Activated CD4-positive, alpha-beta T cell treated with anti-CD3 and anti-CD28 coated beads, Interleukin-10, Interleukin-2, amounts not matched to agents 100 ng/mL and 50 ng/mL, durations not matched to agents 16 hours and 8 hours (primary cell): ENCODE results near the gene ZNF581.

Source experiments
- DNase-seq: peaks from one replicate; pipeline ENCODE4 v3.0.0-alpha.2; 2020

ZNF581 gene

DNA sequence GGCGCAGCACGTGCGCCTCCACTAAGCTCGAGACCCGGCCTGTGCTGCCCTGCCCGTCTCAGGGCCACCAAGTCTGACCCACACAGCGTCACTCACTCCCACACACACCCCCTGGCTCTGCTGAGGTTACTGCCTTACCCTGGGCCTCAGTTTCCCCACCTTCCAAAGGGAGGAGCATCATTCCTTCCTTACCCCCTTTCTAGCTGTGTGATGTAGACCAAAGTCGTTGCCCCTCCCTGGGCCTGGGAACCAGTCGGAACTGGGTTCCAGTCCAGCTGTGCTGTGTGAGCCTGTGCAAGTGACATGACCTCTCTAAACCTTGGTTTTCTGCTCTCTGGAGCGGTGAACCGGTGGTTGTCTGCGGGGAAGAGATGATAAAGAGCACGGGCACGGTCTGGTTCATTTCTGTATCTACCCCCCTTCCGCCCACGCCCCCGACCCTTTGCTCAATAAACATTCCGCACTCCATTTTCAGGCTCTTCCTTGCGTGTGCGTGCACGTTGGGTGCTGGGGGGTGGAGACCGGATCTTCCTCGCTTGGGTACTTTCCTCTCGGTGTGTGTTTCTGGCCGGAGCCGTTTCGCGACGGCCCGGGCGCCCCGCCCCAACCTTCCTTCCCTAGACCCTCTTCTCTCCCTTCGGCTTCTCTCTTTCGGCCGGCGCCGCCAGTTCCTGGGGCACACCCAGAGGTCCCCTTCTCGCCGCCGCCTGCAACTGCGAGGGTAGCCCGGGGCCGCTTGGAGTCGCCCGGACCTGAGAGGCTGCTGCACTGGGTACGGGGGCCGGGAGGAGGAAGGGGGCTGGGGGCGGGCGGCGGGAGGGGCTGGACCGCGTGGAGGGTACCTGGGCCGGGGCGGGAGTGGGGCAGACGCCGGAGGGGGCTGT lies at the start of gene ZNF581:
Gene ZNF581 (plus strand): TSS at position 647 of the 884 bp plus-strand sequence. CDS start 923 bp downstream, outside the sequence.
- peak; percentile 87 for DNase-seq

DNA sequence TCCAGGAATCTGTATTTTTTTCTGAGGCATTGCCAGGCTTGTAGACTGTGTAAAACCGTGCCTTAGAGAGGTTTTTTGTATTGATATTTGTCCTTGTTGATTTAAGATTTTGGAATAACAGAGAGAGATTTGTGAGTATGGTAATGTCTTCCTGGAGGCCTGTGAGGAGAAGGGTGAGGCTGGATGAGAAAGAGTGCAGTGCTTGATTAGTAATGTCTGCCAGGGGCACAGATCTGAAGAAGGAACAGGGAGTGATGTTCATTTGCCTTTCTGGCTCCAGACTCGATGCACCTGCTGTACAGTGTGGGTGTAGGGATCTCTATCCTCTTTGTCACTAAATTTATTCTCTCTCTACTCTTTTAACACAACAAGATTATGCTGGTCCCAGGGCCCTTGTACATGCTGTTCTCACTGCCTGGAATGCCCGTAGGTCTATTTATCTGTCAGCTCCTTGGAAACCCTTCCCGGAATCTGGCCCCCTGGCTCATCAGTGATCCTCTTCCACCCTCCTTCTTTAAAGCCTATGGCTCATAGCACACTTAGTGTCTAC lies 48.4 kb upstream of the ZNF581 start:
- DNase-seq = no peak

DNA sequence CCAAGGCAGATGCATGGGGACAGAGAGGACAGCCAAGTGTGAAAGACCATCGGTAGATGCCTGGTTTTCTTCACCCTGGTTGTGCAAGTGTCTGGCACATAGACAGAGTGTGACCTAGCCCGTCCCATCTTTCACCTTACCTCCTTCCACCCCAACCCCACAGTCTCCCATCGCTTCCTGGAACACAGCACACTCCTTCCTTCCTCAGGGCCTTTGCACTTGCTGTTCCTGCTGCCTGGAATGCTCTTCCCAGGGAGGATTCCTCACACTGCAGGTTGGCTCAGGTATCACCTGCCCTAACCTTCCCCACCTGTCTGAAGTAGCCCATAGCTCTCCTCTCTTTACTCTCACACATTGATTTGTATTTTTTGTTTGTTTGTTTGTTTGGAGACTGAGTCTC lies 47.1 kb upstream of the ZNF581 start:
- DNase-seq = no peak

GRCh38 chr19:55597501-55597921 lies 45.9 kb upstream of the ZNF581 start:
- no peak for DNase-seq

DNA sequence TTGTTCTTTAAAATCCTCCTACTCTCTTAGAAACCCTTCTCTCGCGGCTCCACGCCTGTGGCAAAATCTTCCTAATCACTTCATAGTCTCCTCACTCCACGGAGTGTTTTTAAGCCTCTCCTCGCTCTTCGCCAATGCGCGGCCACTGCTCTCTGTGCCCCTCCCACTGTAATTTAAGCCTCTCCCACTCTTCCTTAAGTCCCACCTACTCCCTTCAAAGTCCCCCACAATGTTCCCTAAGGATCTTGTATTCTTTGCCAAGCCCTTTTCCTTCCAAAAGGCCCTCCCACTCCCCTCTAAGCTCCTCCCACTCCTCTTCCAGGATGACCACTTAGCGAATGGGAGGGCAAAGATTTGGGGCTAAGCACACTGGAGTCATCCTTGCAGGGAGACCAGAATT lies 45.4 kb upstream of the ZNF581 start:
- no peak for DNase-seq

DNA sequence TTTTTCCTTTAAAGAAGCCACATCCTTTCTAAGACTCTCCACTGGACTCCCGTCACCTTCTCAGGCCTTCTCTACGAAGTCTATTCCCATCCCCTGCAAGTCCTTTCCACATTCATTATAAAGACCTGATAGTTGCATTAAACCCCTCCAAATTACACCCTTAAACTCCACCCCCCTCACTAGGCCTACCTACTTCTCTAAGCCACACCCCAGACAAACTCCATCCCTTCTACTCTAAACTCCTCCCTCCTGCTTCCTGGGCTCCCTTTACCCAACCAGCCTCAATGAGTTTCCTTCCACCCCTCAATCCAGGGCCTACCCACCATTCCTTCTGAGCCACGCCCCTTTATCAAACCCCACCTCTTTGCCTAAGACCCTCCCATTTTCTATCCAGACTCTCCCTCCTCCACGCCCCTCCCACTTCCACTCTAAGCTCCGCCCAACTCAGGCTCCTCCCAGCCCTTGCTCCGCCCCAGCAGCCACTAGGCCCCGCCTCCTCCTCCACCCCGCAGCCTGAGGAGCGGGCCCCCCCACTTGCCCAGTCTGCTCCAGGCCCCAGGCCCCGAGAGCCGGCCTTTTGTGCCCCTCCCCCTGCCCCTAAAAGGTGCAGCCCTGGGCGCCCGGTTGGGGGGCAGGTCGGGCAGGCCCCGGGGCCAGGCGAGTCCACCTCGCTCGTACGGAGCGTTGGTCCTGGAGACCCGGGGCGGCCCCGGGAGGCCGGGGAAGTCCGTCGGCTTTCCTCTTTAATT lies 44.6 kb upstream of the ZNF581 start:
- peak; percentile 97 for DNase-seq

DNA sequence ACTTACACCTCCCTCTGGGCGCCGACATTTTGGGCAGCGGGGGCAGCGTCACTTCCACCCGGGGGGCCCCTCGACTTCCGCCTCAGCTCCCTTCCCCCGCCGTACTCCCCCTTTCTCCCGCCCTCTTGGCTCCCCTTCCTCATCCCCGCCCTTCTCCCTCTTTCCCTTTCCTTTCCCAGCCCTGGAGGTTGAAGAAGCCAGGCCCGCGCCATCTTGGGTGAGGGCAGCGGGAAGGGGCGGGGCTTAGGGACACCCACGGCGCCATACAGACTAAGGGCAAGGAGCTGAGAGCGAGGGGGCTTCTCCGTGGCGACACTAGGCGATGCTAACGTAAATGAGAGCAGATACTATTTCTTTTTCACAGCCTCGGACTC lies 44.0 kb upstream of the ZNF581 start, which contains the start of gene FIZ1:
Gene FIZ1 (minus strand): TSS at position 50 of the 374 bp plus-strand sequence. CDS start 1,652 bp downstream, outside the sequence.
- peak; percentile 99 for DNase-seq

DNA sequence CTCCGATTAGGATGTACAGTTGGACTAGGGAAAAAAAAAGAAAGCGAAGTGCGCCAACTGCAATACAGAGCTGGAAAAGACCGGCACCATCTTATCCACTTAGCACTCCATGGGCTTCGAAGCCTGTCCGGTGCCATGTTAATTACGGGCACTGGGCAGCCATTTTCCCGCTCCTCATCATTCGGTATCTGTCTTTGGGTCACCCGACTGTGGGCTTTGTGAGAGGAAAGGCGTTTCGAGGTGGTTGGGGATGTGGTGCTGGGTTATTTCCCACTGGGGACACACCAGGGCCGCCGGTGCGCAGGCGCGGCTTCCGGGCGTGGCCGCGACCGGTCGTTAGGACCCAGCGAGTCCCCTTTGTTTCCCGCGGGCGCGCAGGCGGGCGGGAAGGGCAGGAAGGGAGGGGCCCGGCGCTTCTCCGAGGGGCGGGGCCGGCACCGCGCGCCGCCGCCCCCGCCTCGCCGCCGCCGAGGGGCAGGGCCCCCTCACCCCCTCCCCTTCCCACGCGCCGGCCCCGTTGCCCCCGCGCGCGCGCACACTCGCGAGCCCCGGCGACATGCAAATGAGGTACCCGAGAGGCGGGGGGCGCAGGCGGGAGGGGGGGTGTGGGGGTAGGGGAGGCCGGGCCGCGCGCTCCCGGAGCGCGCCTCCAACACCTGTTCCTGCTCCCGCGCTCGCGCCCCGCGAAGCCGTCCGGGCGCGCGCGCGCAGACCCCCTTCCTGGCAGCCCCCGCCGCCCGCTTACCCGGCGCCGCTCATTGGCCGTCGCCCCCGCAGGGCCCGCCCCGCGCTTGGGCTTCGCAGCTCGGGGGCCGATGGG lies 43.4 kb upstream of the ZNF581 start, which contains the start of gene ZNF524:
Gene ZNF524 (plus strand): TSS at position 447 of the 820 bp plus-strand sequence. CDS start 1,825 bp downstream, outside the sequence.
- DNase-seq = peak; percentile 92

- no peak for DNase-seq
Observed at GRCh38 chr19:55600662-55601028, 42.8 kb upstream of the ZNF581 start.

GRCh38 chr19:55601084-55601483 lies 42.4 kb upstream of the ZNF581 start:
- no peak for DNase-seq

DNA sequence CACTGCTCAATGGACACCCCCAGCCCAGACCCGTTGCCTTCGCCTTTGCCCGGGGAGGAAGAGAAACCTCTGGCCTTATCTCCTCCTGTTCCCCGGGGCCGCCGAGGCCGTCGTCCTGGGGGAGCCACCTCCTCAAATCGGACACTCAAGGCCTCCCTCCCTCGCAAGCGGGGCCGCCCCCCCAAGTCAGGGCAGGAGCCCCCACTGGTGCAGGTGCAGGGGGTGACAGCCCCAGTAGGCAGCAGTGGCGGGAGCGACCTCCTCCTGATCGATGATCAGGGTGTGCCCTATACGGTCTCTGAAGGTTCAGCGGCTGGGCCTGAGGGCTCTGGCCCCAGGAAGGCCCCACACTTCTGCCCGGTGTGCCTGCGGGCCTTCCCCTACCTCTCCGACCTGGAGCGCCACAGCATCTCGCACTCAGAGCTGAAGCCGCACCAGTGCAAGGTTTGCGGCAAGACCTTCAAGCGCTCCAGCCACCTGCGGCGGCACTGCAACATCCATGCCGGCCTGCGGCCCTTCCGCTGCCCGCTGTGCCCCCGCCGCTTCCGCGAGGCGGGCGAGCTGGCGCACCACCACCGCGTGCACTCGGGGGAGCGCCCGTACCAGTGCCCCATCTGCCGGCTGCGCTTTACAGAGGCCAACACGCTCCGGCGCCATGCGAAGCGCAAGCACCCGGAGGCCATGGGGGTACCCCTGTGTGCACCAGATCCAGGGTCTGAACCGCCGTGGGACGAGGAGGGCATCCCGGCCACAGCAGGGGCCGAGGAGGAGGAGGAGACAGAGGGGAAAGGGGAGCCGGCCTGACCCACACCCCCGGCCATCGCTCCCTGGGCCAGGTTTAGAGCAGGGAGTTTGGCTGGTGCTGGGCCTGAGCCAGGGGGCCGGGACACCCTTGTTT lies 41.1 kb upstream of the ZNF581 start:
- DNase-seq = no peak

DNA sequence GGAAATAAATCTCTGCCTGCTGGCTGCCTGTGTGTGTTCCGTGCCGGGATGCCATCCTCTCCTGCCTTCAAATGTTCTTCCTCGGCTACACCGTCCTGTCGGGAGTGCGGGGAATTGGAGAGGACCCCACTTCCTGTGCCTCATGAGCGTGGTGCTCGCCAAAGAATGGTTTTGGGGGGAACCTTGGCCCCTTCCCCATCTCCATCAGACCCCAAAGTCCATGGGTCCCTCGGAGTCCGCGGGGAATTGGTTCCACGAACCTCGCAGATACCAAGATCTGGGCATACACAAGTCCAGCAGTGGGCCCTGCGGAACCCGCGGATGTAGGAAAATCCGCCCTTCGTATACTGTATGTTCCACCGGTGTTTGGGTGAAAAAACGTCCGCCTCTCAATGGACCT lies 40.3 kb upstream of the ZNF581 start:
- no peak for DNase-seq

DNA sequence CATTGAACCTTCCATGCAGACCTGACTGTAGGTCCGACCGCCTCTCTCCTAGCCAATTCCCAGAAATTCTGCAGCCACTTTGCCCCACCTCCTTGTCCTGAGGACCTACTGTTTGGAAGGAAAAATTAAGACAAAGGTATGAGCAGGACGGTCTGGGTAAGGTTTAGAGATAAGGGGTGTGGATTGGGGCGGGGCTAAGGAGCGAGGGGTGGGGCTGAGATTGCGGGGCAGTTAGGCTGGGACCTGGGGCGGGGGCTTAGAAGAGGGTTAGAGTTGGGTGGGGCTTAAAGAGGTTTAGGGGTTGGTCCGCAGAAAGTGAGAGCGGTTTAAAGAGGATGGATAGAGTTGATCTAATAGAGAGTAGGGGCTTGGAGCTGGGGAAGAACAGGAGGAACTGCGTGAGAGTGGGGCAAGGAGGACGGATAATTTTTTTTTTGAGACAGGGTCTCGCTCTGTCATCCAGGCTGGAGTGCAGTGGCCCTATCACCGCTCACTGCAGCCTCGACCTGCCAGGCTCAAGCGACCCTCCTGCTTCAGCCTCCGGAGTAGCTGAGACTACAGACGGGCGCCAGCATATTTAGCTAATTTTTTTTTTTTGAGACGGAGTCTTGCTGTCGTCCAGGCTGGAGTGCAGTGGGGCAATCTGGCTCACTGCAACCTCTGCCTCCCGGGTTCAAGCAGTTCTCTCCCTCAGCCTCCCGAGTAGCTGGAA lies 39.7 kb upstream of the ZNF581 start:
- DNase-seq = no peak

- DNase-seq = peak; percentile 99
Observed at GRCh38 chr19:55605207-55605636, 38.2 kb upstream of the ZNF581 start.

DNA sequence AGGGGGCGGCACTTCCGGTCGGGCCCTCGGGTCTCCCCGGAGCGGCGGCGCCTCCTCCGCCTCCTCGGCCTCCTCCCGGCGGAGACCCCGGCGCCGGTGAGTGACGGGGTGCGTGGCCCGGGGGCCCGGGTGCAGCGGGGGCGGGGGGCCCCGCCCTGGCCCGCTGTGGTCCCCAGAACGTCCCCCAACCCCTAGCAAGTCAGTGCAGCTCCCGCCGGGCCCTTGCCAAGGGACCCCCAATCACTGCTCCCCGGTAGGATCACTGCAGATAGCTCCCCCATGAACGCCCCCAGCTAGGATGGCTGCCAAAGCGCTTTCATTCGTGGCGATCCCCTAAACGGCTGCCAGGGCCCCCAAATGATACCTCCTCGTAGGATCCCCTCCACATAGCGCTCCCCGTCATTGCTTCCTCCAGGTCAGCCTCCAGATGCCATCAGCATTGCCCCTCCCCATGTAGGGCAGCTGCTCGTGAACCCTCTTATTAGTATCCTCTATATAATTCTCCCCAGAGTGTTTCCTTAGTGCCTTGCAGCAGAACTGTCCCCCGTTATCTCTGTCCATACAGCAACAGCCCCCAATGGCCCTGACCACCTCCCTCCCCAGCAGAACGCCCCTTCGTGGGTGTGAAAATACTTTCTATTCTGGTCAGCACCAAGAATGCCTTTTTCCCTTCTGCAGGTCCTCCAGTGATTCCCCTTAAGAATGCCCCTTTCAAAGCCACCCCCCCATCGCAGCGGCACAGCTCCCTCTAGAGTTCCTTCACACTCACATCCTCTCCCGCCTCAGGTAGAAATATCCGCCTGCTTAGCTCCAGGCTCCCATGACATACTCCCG lies 37.6 kb upstream of the ZNF581 start, which contains the start of gene ZNF865:
Gene ZNF865 (plus strand): TSS at position 11 of the 834 bp plus-strand sequence. CDS start 7,972 bp downstream, outside the sequence.
- DNase-seq = peak; percentile 78

GRCh38 chr19:55606471-55606787 lies 37.0 kb upstream of the ZNF581 start:
- no peak for DNase-seq

DNA sequence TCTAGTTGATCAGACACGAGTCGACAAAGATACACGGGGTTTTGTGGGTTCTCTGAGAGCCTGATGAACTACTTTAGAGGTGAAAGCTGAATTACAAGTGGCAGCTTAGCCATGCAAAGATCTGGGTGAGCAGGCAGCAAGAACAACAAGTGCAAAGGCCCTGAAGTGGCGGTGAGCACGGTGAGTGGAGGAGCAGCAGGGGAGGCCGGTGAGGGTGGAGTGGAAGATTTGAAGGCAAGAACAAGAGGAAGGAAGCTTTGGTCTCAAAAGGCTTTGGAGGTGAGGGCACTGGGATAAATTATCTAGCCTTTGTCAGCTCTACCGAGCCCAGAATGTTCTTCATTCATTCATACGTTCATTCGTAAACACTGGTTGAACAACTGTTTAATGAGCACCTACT lies 36.6 kb upstream of the ZNF581 start:
- no peak for DNase-seq

DNA sequence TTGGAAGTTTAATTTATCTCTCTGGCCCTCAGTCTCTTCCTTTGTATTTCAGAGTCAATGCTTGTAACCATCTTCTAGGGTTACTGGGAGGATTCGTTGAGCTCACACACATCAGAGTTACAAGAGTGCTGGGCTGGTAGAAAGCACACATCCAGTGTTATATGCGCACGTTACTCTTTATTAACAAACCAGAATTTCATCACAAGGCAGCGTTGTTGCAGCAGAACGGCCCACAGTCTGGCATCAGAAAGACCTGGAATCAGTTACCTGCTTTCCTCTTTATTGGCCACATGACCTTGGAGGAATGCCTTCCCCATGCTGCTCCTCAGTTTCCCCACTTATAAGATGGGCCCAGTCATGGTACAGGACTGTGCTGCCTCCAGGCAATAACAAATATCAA lies 34.1 kb upstream of the ZNF581 start:
- DNase-seq = no peak

DNA sequence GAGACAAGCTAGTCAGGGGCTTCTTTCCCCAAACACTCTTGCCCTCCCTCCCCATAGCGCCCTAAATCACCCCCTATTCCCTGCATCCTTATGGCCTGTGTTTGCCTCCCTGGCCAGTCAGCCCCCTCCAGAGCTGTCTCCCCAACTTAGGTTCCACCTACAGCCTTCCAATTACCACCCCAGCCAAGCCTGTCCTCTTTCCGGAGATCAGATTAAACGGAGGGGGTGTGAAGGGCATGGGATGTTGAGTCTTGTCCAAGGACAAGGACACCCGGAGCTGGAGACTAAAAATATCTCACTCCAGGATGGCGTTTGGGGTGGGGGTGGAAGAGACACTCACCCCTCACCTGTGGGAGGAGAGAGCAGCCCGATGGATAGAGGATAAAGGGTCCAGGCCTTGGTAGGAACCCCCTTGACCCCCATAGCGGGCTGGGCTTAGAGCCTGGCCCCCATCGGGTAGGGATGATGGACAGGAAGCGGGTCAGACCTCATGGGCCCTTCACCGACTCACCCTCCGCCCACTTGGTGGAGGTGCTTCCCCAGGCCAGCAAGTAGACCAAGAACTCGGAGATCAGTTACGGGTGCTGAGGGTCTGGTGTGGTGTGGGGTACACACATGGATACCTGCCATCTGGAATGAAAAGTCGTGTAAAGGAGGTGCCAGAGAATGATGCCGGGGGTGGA lies 32.0 kb upstream of the ZNF581 start:
- DNase-seq = no peak
